Mucosa of descending colon (tissue), 3 donors: ENCODE data around the gene DMGDH. TPM values are rescaled to one million over a fixed set of nuclear protein-coding genes. Genes with fewer than 3 reads are reported as not detected.

ENCODE experiments used
- ATAC-seq: fragments of 200-7000 bp; cut with Tn5 transposase; one replicate; pipeline ENCODE4 v1.9.1; 2020; ENCODE audit warnings: mild to moderate bottlenecking, moderate library complexity
- DNase-seq, 3 donors: peaks; one replicate each; pipeline ENCODE4 v3.0.0-alpha.2; 2020
- H3K36me3 ChIP-seq: fragments of 200-600 bp; one replicate; pipeline ENCODE4 v1.8.0; 2021; ENCODE audit warnings: low read depth, mild to moderate bottlenecking
- H3K4me1 ChIP-seq: fragments of 200-600 bp; one replicate; pipeline ENCODE4 v1.8.0; 2021; ENCODE audit warnings: low read depth, mild to moderate bottlenecking
- H3K4me3 ChIP-seq: fragments of 200-600 bp; one replicate; pipeline ENCODE4 v1.8.0; 2021; ENCODE audit warnings: mild to moderate bottlenecking
- H3K9me3 ChIP-seq: fragments of 200-600 bp; one replicate; pipeline ENCODE4 v1.8.0; 2021; ENCODE audit warnings: mild to moderate bottlenecking
- intact Hi-C, 2 donors: fragments of 100-400 bp; cut with DNase I in 1 of 2; cut with micrococcal nuclease in 1 of 2; formaldehyde crosslinking; loops; one replicate each; pipeline versions ENCODE4 v1.11.0 to v1.11.1; 2022; cut with DNase I, micrococcal nuclease
- total RNA-seq, 3 donors: library from RNA; stranded (reverse); fragmentation: NEBNext Ultra II Directional in 2 of 3; extraction: Animal tissue kit (Norgen Biotek cat#: 25700) in 2 of 3; gene quantifications; one replicate each; pipeline versions ENCODE4 v1.2.1 to v1.2.4, GENCODE V29; 2021 to 2023
- TF ChIP-seq, protein P1 (sequence below): fragments of 200-600 bp; IDR thresholded peaks from one replicate; pipeline ENCODE4 v1.8.0; 2022; ENCODE audit warnings: antibody characterized with exemption, mild to moderate bottlenecking
- donor health status: DM: no; HTN: no; CAD: no; lungs with moderate emphysema.
- donor health status: DM: no; HTN: no; CAD: no.
- donor health status: DM: no; HTN: yes; CAD: no.

DMGDH gene
- total RNA-seq, 3 donors from 2014 or later = 1.2 to 3.6 (median 1.8) TPM

GRCh38 chr5:79014631-79015030, 54.8 kb downstream of the DMGDH start:
- intact Hi-C loops = no loop called here
- Histone ChIP-seq H3K4me3 (no peak overlapping the region), H3K9me3 (peaks cover 4% of the 10 kb centered on the region), H3K4me1 (no peaks in the 10 kb centered on the region), H3K36me3 (no peaks in the 10 kb centered on the region)
- ATAC-seq = no peak
- TF ChIP-seq, protein P1, sequence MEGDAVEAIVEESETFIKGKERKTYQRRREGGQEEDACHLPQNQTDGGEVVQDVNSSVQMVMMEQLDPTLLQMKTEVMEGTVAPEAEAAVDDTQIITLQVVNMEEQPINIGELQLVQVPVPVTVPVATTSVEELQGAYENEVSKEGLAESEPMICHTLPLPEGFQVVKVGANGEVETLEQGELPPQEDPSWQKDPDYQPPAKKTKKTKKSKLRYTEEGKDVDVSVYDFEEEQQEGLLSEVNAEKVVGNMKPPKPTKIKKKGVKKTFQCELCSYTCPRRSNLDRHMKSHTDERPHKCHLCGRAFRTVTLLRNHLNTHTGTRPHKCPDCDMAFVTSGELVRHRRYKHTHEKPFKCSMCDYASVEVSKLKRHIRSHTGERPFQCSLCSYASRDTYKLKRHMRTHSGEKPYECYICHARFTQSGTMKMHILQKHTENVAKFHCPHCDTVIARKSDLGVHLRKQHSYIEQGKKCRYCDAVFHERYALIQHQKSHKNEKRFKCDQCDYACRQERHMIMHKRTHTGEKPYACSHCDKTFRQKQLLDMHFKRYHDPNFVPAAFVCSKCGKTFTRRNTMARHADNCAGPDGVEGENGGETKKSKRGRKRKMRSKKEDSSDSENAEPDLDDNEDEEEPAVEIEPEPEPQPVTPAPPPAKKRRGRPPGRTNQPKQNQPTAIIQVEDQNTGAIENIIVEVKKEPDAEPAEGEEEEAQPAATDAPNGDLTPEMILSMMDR = no peak
- DNase-seq = no peak

DNA sequence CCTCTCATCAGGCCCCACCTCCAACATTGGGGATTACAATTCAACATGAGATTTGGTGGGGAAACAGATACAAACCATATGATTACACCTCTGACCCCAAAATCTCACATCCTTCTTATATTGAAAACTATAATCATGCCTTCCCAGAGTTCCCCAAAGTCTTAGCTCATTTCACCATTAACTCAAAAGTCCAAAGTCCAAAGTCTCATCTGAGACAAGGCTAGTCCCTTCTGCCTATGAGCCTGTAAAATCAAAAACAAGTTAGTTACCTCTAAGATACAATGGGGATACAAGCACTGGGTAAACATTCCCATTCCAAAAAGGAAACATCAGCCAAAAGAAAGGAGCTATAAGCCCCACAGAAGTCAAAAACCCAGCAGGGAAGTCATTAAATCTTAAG, 57.6 kb downstream of the DMGDH start:
- no peaks in the 10 kb centered on the region for H3K4me1 ChIP-seq
- no peak overlapping the region for H3K4me3 ChIP-seq
- intact Hi-C loops = no loop called here
- H3K9me3 ChIP-seq = peaks cover 4% of the 10 kb centered on the region
- no peak for DNase-seq
- H3K36me3 ChIP-seq = no peaks in the 10 kb centered on the region
- TF ChIP-seq, protein P1 = no peak
- no peak for ATAC-seq

DNA sequence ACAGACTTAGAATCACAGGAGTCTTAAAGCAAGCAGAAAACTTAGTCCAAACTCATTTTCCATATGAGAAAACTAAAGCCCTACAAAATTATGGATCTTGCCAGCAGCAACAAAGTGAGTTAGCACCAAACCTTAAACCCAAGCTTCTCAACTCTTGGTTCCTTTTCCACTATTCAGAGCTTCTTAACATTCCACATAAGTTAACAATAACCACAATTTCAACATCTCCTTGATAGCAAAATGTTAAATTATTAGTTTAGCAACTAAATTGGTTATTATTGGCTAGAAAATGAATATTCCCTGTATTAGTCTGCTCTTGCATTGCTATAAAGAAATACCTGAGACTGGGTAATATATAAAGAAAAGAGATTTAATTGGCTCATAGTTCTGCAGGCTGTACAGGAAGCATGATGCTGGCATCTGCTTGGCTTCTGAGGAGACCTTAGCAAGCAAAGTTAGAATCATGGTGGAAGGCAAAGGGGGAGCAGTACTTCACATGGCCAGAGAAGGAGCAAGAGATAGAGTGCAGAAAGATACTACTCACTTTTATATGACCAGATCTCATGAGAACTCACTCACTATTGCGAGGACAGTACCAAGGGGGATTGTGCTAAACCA, 58.1 kb downstream of the DMGDH start:
- TF ChIP-seq, protein P1 = no peak
- DNase-seq = no peak
- ATAC-seq = no peak
- Histone ChIP-seq H3K36me3 (no peaks in the 10 kb centered on the region), H3K4me1 (no peaks in the 10 kb centered on the region), H3K4me3 (no peak overlapping the region), H3K9me3 (peaks cover 4% of the 10 kb centered on the region)
- intact Hi-C loops = no loop called here

DNA sequence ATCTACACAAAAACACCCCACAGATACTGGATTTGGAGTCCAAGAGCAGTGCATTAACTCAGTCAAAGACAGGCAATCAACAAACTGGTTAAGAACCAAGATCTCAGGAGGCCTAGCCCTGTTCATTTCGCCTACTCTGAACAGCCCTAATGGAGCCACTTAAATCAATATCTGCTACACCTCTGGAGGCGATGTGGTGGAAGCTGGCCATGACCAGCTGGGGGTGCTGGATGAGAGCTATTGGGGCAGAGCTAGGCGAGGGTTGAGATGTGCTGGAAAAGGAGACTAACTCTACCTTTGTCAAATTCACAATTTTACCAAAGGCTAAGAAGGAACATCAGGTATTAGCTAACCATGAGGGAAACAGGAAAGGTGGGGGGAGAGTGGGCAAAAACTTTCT, 61.1 kb downstream of the DMGDH start:
- no peaks in the 10 kb centered on the region for H3K36me3 ChIP-seq
- H3K4me3 ChIP-seq = no peak overlapping the region
- intact Hi-C loops = no loop called here
- ATAC-seq (no peak), DNase-seq (no peak)
- no peaks in the 10 kb centered on the region for H3K4me1 ChIP-seq
- TF ChIP-seq, protein P1 = no peak
- peaks cover 4% of the 10 kb centered on the region for H3K9me3 ChIP-seq

DNA sequence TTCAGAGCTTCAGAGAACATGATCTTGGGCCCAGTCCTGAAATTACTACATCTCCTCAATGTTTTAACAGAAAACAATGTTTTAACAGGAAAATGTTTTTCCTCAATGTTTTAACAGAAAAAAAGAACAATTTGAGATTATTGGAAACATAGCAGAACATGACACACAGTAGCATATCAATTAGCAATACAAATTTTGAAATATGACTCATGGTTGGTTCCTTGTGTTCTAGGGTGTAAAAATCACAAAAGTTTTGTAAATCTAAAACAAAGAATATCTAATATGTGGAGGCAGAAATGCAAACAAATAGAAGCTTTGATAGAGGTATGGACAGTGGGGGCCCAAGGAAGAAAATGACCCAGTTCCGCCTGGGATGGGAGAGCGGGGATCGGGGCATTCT, 61.6 kb downstream of the DMGDH start:
- Histone ChIP-seq H3K4me1 (no peaks in the 10 kb centered on the region), H3K9me3 (peaks cover 3% of the 10 kb centered on the region), H3K4me3 (no peak overlapping the region), H3K36me3 (no peaks in the 10 kb centered on the region)
- no peak for DNase-seq
- TF ChIP-seq, protein P1 = no peak
- intact Hi-C loops = no loop called here
- no peak for ATAC-seq
